Natural killer cell (primary cell): ENCODE measurements around the gene C1QL1. TPM values are rescaled to one million over a fixed set of nuclear protein-coding genes. Genes with fewer than 3 reads are reported as not detected.

Experiments
- ATAC-seq, 3 donors: fragments of 150-1000 bp in 2 of 3; fragments of 200-7000 bp in 1 of 3; cut with Tn5 transposase; 1 replicate in 1 of 3; 2 replicates in 2 of 3; pipeline ENCODE4 v1.10.0; 2021; ENCODE audit warnings: mild to moderate bottlenecking in 2 of 3, moderate library complexity in 2 of 3
- DNase-seq, 2 donors: peaks; one replicate each; pipeline versions ENCODE4 v3.0.0 to v3.0.0-alpha.2; 2013 to 2021; ENCODE audit warnings: mixed read lengths in 1 of 2
- H3K27ac ChIP-seq: one replicate; pipeline ENCODE4 v1.5.1; 2013; ENCODE audit warnings: mild to moderate bottlenecking, low read length
- H3K27me3 ChIP-seq: one replicate; pipeline ENCODE4 v1.6.1; 2013; ENCODE audit warnings: low read length; ENCODE audit not compliant: control insufficient read depth, insufficient read depth
- H3K36me3 ChIP-seq: one replicate; pipeline ENCODE4 v1.6.1; 2013; ENCODE audit warnings: low read length; ENCODE audit not compliant: control insufficient read depth, insufficient read depth
- H3K4me1 ChIP-seq: one replicate; pipeline ENCODE4 v1.6.1; 2013; ENCODE audit warnings: low read length; ENCODE audit not compliant: control insufficient read depth, insufficient read depth
- H3K4me3 ChIP-seq: one replicate; pipeline ENCODE4 v1.5.1; 2013; ENCODE audit warnings: low read length
- H3K9me3 ChIP-seq: one replicate; pipeline ENCODE4 v1.6.1; 2013; ENCODE audit warnings: low read length; ENCODE audit not compliant: control insufficient read depth, insufficient read depth
- H3K27ac Mint-ChIP-seq, 2 donors: one replicate each; pipeline ENCODE4 v1.8.0; 2022; ENCODE audit warnings: mild to moderate bottlenecking in 2 of 2, mixed read lengths in 2 of 2, moderate library complexity in 1 of 2
- H3K27me3 Mint-ChIP-seq, 2 donors: one replicate each; pipeline ENCODE4 v1.8.0; 2022; ENCODE audit warnings: low read depth in 2 of 2, mixed read lengths in 2 of 2
- H3K36me3 Mint-ChIP-seq: one replicate; pipeline ENCODE4 v1.8.0; 2022; ENCODE audit warnings: mixed read lengths
- H3K4me1 Mint-ChIP-seq, 2 donors: one replicate each; pipeline ENCODE4 v1.8.0; 2022; ENCODE audit warnings: mixed read lengths in 2 of 2
- H3K4me3 Mint-ChIP-seq: one replicate; pipeline ENCODE4 v1.8.0; 2022; ENCODE audit warnings: mild to moderate bottlenecking, moderate library complexity, mixed read lengths
- H3K9me3 Mint-ChIP-seq, 2 donors: one replicate each; pipeline ENCODE4 v1.8.0; 2022; ENCODE audit warnings: mixed read lengths in 2 of 2
- WGBS: methylation state at CpG from one replicate; pipeline ENCODE4 v1.1.7; 2013; ENCODE audit warnings: missing lambda C conversion rate; ENCODE audit not compliant: insufficient coverage; 5-methylcytosine and 5-hydroxymethylcytosine counted together
- intact Hi-C: fragments of 100-400 bp; cut with micrococcal nuclease; formaldehyde crosslinking; loops from one replicate; pipeline ENCODE4 v1.14.2; 2022
- total RNA-seq, 4 donors: library from RNA; stranded (reverse); fragments of 120-200 nt in 1 of 4; gene quantifications; one replicate each; pipeline versions ENCODE4 v1.2.3 to v1.2.4, GENCODE V29; 2013 to 2022
- TF ChIP-seq, protein P1 (sequence below): fragments of 200-600 bp; IDR thresholded peaks from one replicate; pipeline ENCODE4 v1.8.0; 2022; ENCODE audit warnings: antibody characterized with exemption

C1QL1 gene
- total RNA-seq, 3 donors from 2014 or later (not counting 1 experiment from before 2014, with no cell fraction given), result not detected

DNA sequence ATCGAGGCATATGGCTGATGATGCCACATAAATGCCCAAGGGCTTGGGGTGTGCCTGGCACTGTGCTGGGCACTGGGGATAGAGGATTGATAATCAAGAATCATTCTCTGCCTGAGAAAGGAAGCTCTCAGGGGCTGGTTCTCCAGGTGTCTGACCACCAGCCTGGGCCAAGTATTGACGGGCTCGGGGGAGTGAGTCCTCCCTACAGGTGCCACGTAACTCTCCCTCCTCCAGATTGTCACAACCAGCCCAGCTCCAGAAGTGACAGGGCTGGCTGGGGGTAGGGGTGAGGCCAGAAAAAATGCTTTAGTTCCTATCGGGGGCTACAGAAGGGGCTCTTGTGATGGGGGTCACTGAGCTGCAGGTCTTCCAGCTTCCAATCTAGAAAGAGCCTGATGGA is 10.7 kb upstream of the C1QL1 start:
- Histone ChIP-seq H3K4me3 (no peak overlapping the region), H3K4me1 (no peaks in the 10 kb centered on the region), H3K27ac (no peak overlapping the region), H3K36me3 (no peaks in the 10 kb centered on the region), H3K9me3 (no peaks in the 10 kb centered on the region), H3K27me3 (peaks cover 8% of the 10 kb centered on the region)
- TF ChIP-seq, protein P1, sequence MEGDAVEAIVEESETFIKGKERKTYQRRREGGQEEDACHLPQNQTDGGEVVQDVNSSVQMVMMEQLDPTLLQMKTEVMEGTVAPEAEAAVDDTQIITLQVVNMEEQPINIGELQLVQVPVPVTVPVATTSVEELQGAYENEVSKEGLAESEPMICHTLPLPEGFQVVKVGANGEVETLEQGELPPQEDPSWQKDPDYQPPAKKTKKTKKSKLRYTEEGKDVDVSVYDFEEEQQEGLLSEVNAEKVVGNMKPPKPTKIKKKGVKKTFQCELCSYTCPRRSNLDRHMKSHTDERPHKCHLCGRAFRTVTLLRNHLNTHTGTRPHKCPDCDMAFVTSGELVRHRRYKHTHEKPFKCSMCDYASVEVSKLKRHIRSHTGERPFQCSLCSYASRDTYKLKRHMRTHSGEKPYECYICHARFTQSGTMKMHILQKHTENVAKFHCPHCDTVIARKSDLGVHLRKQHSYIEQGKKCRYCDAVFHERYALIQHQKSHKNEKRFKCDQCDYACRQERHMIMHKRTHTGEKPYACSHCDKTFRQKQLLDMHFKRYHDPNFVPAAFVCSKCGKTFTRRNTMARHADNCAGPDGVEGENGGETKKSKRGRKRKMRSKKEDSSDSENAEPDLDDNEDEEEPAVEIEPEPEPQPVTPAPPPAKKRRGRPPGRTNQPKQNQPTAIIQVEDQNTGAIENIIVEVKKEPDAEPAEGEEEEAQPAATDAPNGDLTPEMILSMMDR, result no peak
- Mint-ChIP-seq H3K4me1 (no peaks in the 10 kb centered on the region), H3K27me3 (peaks cover 13 to 37% of the 10 kb centered on the region in 2 donors), H3K36me3 (no peaks in the 10 kb centered on the region), H3K9me3 (no peaks in the 10 kb centered on the region), H3K27ac (no peak overlapping the region), H3K4me3 (no peak overlapping the region)
- ATAC-seq (no peak), DNase-seq (no peak)
- WGBS, result 90% methylated on average over 4 of the region's 5 CpGs
- intact Hi-C loops, result no loop called here

DNA sequence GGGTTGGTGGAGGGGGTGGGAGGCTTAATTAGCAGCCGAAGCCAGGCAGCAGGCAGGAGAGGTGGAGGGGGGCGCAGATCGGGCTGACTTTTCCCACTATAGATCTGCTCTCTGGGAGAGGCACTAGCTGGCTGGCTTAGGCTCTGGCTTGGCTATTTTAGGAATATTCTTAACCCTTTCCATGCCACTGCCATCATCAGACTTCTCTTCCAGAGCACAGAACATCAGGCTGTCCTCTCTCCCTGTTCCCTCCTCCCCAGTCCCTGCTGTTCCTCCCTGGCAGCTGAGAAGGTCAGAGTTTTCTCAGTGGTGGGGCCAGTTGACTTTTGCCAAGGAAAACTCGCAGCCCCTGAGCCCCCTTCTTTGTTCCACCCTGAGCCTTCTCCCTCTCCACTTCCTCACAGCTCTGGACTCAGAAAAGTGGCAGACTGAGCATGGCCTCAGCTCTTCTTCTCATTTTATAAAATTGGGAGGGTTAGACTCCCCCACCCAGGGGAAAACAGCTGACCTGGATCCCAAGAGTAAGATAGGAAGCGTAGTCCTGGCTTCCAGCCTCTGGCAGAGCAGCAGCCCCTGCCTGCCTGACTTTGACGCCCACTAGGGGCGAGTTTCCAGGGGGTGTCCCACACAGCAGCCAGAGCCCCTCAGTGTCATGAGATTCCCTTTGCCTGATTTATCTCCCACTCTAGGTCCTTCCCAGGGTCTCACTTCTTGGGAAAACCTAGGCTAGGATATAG is 9.9 kb upstream of the C1QL1 start:
- Mint-ChIP-seq H3K36me3 (no peaks in the 10 kb centered on the region), H3K27ac (no peak overlapping the region), H3K27me3 (peaks cover 17 to 39% of the 10 kb centered on the region in 2 donors), H3K4me1 (no peaks in the 10 kb centered on the region), H3K9me3 (no peaks in the 10 kb centered on the region), H3K4me3 (no peak overlapping the region)
- H3K27ac ChIP-seq, result no peak overlapping the region
- TF ChIP-seq, protein P1, result no peak
- 74% methylated on average over 7 of the region's 7 CpGs for WGBS
- H3K4me3 ChIP-seq, result no peak overlapping the region
- H3K4me1 ChIP-seq, result no peaks in the 10 kb centered on the region
- H3K9me3 ChIP-seq, result no peaks in the 10 kb centered on the region
- H3K36me3 ChIP-seq, result no peaks in the 10 kb centered on the region
- ATAC-seq (no peak), DNase-seq (no peak)
- intact Hi-C loops, result no loop called here
- peaks cover 8% of the 10 kb centered on the region for H3K27me3 ChIP-seq

DNA sequence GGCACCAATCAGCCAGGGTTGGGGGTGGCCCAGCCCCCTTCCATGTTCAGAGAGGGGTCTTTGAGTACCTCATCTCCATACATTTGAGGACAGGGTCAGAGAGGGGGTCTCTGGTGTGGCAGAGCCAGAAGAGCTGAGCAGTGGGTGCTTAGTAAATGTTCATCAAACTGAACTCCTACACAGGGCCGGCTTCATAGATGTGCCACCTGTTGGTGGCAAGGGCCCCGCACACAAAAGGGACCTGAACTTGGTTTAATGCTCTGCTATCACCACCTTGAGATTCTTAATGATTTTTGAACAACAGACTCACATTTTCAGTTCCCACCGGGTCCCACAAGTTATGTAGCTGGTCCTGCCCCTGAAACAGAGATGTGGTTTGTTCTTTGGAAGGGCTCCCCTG is 9.0 kb upstream of the C1QL1 start:
- Histone ChIP-seq H3K9me3 (no peaks in the 10 kb centered on the region), H3K4me1 (no peaks in the 10 kb centered on the region), H3K4me3 (no peak overlapping the region), H3K27me3 (peaks cover 8% of the 10 kb centered on the region), H3K27ac (no peak overlapping the region), H3K36me3 (no peaks in the 10 kb centered on the region)
- Mint-ChIP-seq H3K9me3 (no peaks in the 10 kb centered on the region), H3K27ac (no peak overlapping the region), H3K4me1 (peaks cover 0 to 2% of the 10 kb centered on the region in 2 donors), H3K36me3 (no peaks in the 10 kb centered on the region), H3K27me3 (peaks cover 21 to 38% of the 10 kb centered on the region in 2 donors), H3K4me3 (no peak overlapping the region)
- 76% methylated on average over 3 of the region's 3 CpGs for WGBS
- no peak for ATAC-seq
- TF ChIP-seq, protein P1, result no peak
- intact Hi-C loops, result no loop called here
- DNase-seq, result no peak

DNA sequence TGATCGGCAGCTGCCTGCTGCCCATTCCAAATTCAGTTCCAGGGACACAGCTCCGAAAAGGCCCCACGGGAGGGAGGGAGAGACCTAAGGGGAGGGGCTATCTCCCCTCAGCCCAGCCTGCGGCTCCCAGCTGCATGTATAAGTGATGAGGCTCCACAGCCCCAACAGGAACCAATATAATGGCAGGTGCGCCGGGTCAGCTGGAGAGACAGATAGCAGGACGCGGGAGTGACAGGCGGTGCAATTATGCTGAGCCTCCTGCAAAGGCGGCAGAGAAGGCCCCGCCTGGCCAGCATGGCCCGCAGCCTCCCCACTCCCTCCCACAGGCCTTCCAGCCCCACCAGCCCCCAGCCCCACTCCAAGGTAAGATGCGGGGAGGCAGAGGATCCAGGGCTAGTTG is 8.1 kb upstream of the C1QL1 start:
- no peaks in the 10 kb centered on the region for H3K9me3 ChIP-seq
- intact Hi-C loops, result no loop called here
- no peak overlapping the region for H3K4me3 ChIP-seq
- Mint-ChIP-seq H3K36me3 (no peaks in the 10 kb centered on the region), H3K4me3 (no peak overlapping the region), H3K27me3 (peaks cover 19 to 43% of the 10 kb centered on the region in 2 donors), H3K27ac (no peak overlapping the region), H3K4me1 (peaks cover 0 to 6% of the 10 kb centered on the region in 2 donors), H3K9me3 (no peaks in the 10 kb centered on the region)
- DNase-seq, result no peak
- H3K27me3 ChIP-seq, result peaks cover 8% of the 10 kb centered on the region
- 58% methylated on average over 12 of the region's 13 CpGs for WGBS
- no peaks in the 10 kb centered on the region for H3K36me3 ChIP-seq
- ATAC-seq, result no peak
- H3K4me1 ChIP-seq, result no peaks in the 10 kb centered on the region
- TF ChIP-seq, protein P1, result no peak
- no peak overlapping the region for H3K27ac ChIP-seq
